Neural progenitor cell (in vitro differentiated cells): ENCODE data around the gene PLEKHG4B.

Source experiments
- EZH2phosphoT487 ChIP-seq: fragments of 200-600 bp; sonication (generic); IDR thresholded peaks from 2 replicates; pipeline ENCODE4 v1.6.1; 2017; ENCODE audit warnings: antibody characterized with exemption
- TF ChIP-seq, protein P1 (sequence below): fragments of 200-600 bp; sonication (generic); IDR thresholded peaks from 2 replicates; pipeline ENCODE4 v1.5.1; 2017; ENCODE audit warnings: antibody characterized with exemption, mild to moderate bottlenecking

DNA sequence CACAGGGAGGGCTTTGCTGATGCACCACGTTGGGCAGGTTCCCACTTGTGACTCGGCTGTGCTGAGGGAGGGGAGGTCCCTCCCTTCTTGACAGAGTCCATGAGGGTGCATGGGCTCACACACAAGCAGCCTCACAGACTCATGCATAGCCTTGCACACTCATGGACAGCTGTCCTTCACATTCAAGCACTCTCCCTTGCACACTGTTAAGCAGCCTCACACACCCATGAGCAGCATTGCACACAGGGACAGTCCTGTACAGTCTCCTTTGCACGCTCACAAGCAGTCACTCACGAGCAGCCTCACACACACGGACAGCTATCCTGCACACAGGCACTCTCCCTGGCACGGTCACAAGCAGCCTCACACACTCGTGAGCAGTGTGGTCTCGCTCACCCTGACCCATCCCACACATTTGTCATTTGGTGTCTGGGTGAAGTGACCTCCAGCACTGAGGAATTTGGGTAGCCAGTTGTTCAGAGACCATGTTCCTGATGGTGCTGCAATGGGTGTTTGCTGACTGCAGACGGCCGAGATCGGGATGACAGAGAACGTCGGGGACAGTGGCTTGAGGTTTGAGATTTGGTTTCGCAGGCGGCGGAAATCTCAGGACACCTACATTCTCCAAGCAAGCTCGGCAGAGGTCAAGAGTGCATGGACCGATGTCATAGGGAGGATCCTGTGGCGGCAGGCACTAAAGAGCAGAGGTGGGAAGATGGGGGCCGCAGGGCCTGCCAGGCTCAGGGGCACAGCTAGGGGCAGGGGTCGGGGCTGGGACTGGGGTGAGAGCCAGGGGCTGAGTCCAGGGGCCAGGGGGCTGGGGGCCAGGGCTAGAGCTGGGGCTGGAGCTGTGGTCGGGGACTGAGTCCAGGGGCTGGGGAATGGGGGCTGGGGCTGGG, 81.7 kb downstream of the PLEKHG4B start:
- TF ChIP-seq, protein P1, sequence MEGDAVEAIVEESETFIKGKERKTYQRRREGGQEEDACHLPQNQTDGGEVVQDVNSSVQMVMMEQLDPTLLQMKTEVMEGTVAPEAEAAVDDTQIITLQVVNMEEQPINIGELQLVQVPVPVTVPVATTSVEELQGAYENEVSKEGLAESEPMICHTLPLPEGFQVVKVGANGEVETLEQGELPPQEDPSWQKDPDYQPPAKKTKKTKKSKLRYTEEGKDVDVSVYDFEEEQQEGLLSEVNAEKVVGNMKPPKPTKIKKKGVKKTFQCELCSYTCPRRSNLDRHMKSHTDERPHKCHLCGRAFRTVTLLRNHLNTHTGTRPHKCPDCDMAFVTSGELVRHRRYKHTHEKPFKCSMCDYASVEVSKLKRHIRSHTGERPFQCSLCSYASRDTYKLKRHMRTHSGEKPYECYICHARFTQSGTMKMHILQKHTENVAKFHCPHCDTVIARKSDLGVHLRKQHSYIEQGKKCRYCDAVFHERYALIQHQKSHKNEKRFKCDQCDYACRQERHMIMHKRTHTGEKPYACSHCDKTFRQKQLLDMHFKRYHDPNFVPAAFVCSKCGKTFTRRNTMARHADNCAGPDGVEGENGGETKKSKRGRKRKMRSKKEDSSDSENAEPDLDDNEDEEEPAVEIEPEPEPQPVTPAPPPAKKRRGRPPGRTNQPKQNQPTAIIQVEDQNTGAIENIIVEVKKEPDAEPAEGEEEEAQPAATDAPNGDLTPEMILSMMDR: no peak
- no peak for TF ChIP-seq EZH2phosphoT487
